Subcutaneous adipose tissue (tissue), 4 donors: Measurements from ENCODE around the gene ORAI3. TPM values are rescaled to one million over a fixed set of nuclear protein-coding genes. Genes with fewer than 3 reads are reported as not detected.

Experiments
- CTCF ChIP-seq: fragments of 450-650 bp; IDR thresholded peaks from one replicate; pipeline ENCODE4 v1.5.1; 2016; ENCODE audit warnings: low read depth, mild to moderate bottlenecking, control low read depth, antibody characterized with exemption, moderate library complexity
- total RNA-seq, 4 donors: library from RNA; depleted of rRNA; stranded (reverse); fragments of >200 nt; gene quantifications; one replicate each; pipeline ENCODE4 v1.1.0, GENCODE V29; 2016

The ORAI3 gene
- total RNA-seq, 4 donors from 2014 or later: 13.4 to 41.1 (median 36.3) TPM

DNA sequence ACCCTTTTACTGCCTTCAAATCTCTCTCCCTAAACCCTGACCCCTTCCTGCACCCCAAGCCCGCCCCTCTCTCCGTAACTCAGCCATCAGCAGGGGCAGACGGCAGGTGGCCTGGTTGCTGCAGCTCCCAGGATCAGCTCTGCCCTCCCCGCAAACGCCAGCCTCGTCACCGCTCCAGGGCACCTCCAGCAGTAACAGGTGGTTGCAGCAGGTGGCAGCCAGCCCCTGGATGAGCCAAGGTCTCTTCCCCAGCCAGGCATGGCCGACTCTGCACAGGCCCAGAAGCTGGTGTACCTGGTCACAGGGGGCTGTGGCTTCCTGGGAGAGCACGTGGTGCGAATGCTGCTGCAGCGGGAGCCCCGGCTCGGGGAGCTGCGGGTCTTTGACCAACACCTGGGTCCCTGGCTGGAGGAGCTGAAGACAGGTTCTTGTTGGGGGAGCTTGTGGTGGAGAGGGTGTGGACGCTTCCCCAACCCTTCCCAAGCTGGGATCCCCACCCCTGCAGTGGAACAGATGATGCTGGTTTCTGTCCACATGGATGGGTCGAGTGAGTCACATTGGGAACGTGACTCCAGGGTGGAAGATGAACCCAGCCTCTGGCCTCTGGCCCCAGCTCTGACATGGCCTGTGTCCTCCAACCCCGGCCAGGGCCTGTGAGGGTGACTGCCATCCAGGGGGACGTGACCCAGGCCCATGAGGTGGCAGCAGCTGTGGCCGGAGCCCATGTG, 36.7 kb downstream of the ORAI3 start:
- no peak for TF ChIP-seq CTCF

DNA sequence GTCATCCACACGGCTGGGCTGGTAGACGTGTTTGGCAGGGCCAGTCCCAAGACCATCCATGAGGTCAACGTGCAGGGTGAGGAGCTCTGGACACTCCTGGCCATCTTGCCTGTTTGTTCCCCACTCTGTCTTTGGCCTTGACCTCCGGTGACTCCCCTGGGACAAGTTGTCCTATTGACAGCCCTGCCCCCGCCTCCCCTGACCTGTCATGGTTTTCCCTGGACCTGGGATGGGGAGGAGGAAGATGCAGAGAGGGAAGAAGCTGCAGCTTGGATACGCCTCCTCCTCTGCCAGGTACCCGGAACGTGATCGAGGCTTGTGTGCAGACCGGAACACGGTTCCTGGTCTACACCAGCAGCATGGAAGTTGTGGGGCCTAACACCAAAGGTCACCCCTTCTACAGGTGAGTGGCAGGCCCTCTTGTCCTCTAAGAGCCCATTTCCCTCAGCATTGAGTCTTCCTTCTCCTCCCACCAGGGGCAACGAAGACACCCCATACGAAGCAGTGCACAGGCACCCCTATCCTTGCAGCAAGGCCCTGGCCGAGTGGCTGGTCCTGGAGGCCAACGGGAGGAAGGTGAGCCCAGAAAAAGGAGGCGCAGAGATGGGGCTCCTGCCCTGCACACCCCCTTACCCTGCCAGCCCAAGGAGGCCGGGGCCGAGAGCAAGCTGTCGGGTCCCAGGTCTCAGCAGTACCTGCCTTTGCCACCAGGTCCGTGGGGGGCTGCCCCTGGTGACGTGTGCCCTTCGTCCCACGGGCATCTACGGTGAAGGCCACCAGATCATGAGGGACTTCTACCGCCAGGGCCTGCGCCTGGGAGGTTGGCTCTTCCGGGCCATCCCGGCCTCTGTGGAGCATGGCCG, 37.5 kb downstream of the ORAI3 start:
- no peak for TF ChIP-seq CTCF

DNA sequence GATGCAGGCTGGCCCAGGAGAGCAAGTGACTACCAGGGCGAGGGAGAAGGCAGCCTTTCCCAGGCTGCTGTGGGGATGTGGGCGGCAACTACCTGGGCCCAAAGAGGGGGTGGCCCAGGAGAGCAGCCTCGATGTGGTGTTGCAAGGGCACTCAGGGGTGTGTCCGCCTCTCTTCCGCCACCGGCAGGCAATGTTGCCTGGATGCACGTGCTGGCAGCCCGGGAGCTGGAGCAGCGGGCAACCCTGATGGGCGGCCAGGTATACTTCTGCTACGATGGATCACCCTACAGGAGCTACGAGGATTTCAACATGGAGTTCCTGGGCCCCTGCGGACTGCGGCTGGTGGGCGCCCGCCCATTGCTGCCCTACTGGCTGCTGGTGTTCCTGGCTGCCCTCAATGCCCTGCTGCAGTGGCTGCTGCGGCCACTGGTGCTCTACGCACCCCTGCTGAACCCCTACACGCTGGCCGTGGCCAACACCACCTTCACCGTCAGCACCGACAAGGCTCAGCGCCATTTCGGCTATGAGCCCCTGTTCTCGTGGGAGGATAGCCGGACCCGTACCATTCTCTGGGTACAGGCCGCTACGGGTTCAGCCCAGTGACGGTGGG, 38.8 kb downstream of the ORAI3 start:
- TF ChIP-seq CTCF: no peak

DNA sequence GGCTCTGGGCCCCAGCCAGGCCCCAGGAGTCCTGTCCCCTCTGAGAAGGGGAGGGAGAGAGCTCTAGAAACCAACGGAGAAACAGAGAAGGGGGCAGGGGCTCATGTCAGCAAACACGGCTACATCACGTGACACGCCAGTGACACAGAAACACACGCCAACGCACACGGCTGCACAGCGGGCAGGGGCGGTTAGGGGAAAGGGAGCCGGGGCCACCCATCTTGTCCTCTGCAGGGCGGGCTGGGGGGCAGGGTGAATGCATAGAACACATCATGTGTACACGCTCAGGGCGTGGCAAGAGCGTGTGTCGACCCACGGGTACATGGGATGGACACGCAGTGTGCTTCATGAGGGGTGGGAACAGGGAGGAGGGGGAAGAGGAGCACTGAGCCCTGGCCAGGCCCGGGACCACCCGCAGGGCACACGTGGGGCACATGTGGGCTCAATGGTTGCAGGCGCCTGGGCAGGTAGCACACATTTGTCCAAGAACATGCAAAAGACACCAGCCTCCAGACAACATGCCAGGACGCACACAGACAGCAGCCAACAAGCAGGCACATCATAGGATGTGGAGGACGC, 40.7 kb downstream of the ORAI3 start:
- no peak for TF ChIP-seq CTCF

- TF ChIP-seq CTCF: no peak
These were observed 41.2 kb downstream of the ORAI3 start for GRCh38 chr16:30990105-30990504.

- no peak for TF ChIP-seq CTCF
These were observed 42.2 kb downstream of the ORAI3 start for GRCh38 chr16:30991052-30991451.

GRCh38 chr16:30992276-30992780, 43.5 kb downstream of the ORAI3 start:
- TF ChIP-seq CTCF: no peak
